ENCODE results near the gene TMUB2. TPM values are rescaled to one million over a fixed set of nuclear protein-coding genes. Genes with fewer than 3 reads are reported as not detected.
A peak's percentile ranks its signal among the peaks of the same experiment; 100 is the strongest.

TMUB2 gene
- total and polyA plus RNA-seq, 4 donors, result 12.2 to 18.8 (median 14.0) TPM

GRCh38 chr17:44220213-44221083, 33.7 kb downstream of the TMUB2 start:
- under 1% methylated on average over 108 of the region's 108 CpGs for WGBS
- DNase-seq (ENCODE audit: low spot score), result peak; percentile 70
- peak overlapping the region; percentile 66 to 80 for H3K9ac ChIP-seq (ENCODE audit: low read depth in 1 of 2, low read length in 2 of 2)

GRCh38 chr17:44221084-44221861, 34.5 kb downstream of the TMUB2 start:
- no peaks in the 10 kb centered on the region for H3K9me3 ChIP-seq (ENCODE audit: control insufficient read depth in 4 of 4, low read length in 3 of 4)
- H3K27ac ChIP-seq (ENCODE audit: low read depth in 1 of 2, low read length in 2 of 2), result peak overlapping the region; percentile 90 to 92
- peaks cover 17 to 44% (median 38%) of the 10 kb centered on the region in 4 donors for H3K4me1 ChIP-seq (ENCODE audit: control insufficient read depth in 4 of 4, insufficient read depth in 4 of 4, low read length in 3 of 4)
- peaks cover 1 to 5% (median 3%) of the 10 kb centered on the region in 4 donors for H3K36me3 ChIP-seq (ENCODE audit: control insufficient read depth in 4 of 4, insufficient read depth in 3 of 4, low read depth in 1 of 4, low read length in 3 of 4)
- under 1% methylated on average over 54 of the region's 54 CpGs for WGBS
- DNase-seq (ENCODE audit: low spot score), result peak; percentile 82
- TF ChIP-seq YY1 (IDR thresholded peaks at IDR 0.05) (peak; percentile 88), FOXA2 (IDR thresholded peaks at IDR 0.05) (no peak), ZBTB33 (IDR thresholded peaks at IDR 0.05) (no peak), SP1 (IDR thresholded peaks at IDR 0.05) (no peak)
- peak overlapping the region; percentile 54 to 93 (median 76) for H3K4me3 ChIP-seq (ENCODE audit: low read depth in 1 of 3, low read length in 3 of 3)
- no peaks in the 10 kb centered on the region for H3K27me3 ChIP-seq (ENCODE audit: control insufficient read depth in 4 of 4, insufficient read depth in 4 of 4, low read length in 3 of 4)
- H3K9ac ChIP-seq (ENCODE audit: low read depth in 1 of 2, low read length in 2 of 2), result peak overlapping the region; percentile 66 to 71

More at GRCh38 chr17:44220213-44221083, 33.7 kb downstream of the TMUB2 start:
- Histone ChIP-seq H3K27me3 (ENCODE audit: control insufficient read depth in 4 of 4, insufficient read depth in 4 of 4, low read length in 3 of 4) (no peaks in the 10 kb centered on the region), H3K4me3 (ENCODE audit: low read depth in 1 of 3, low read length in 3 of 3) (peak overlapping the region; percentile 64 to 93 (median 76)), H3K27ac (ENCODE audit: low read depth in 1 of 2, low read length in 2 of 2) (peak overlapping the region; percentile 93 to 94), H3K4me1 (ENCODE audit: control insufficient read depth in 4 of 4, insufficient read depth in 4 of 4, low read length in 3 of 4) (peaks cover 17 to 45% (median 39%) of the 10 kb centered on the region in 4 donors), H3K36me3 (ENCODE audit: control insufficient read depth in 4 of 4, insufficient read depth in 3 of 4, low read depth in 1 of 4, low read length in 3 of 4) (peaks cover 5 to 13% (median 12%) of the 10 kb centered on the region in 4 donors), H3K9me3 (ENCODE audit: control insufficient read depth in 4 of 4, low read length in 3 of 4) (no peaks in the 10 kb centered on the region)
- TF ChIP-seq REST (IDR thresholded peaks at IDR 0.05) (no peak), GABPA (IDR thresholded peaks at IDR 0.05 in 1 of 2, conservative IDR thresholded peaks at IDR 0.05 in 1 of 2) (no peak), HNF4A (conservative IDR thresholded peaks at IDR 0.05) (no peak), NR2F2 (IDR thresholded peaks at IDR 0.05) (no peak)

- Histone ChIP-seq H3K4me3 (ENCODE audit: low read depth in 1 of 3, low read length in 3 of 3) (peak overlapping the region; percentile 54 to 93 (median 76)), H3K27ac (ENCODE audit: low read depth in 1 of 2, low read length in 2 of 2) (peak overlapping the region; percentile 90 to 92), H3K27me3 (ENCODE audit: control insufficient read depth in 4 of 4, insufficient read depth in 4 of 4, low read length in 3 of 4) (no peaks in the 10 kb centered on the region), H3K36me3 (ENCODE audit: control insufficient read depth in 4 of 4, insufficient read depth in 3 of 4, low read depth in 1 of 4, low read length in 3 of 4) (peaks cover 0 to under 1% (median 0%) of the 10 kb centered on the region in 4 donors), H3K9ac (ENCODE audit: low read depth in 1 of 2, low read length in 2 of 2) (peak overlapping the region; percentile 66 to 71), H3K4me1 (ENCODE audit: control insufficient read depth in 4 of 4, insufficient read depth in 4 of 4, low read length in 3 of 4) (peaks cover 17 to 43% (median 37%) of the 10 kb centered on the region in 4 donors), H3K9me3 (ENCODE audit: control insufficient read depth in 4 of 4, low read length in 3 of 4) (no peaks in the 10 kb centered on the region)
- DNase-seq (ENCODE audit: low spot score), result no peak
- TF ChIP-seq FOXA1 (IDR thresholded peaks at IDR 0.05), result no peak
- no peak for TF ChIP-seq RXRA (IDR thresholded peaks at IDR 0.05)
- no peak for TF ChIP-seq REST (IDR thresholded peaks at IDR 0.05)
- no peak for TF ChIP-seq ATF3 (IDR thresholded peaks at IDR 0.05)
- under 1% methylated on average over 17 of the region's 17 CpGs for WGBS
Observed at GRCh38 chr17:44221862-44222111, 35.0 kb downstream of the TMUB2 start.

All from liver (tissue), 9 donors.